HG02798 (cell line): ENCODE results near the gene CCDC69.

Experiments
- ATAC-seq: cut with Tn5 transposase; IDR thresholded peaks from one replicate; pipeline ENCODE4 v1.9.1; 2021; ENCODE audit warnings: mild to moderate bottlenecking; ENCODE audit not compliant: unreplicated experiment, poor library complexity

CCDC69 gene

DNA sequence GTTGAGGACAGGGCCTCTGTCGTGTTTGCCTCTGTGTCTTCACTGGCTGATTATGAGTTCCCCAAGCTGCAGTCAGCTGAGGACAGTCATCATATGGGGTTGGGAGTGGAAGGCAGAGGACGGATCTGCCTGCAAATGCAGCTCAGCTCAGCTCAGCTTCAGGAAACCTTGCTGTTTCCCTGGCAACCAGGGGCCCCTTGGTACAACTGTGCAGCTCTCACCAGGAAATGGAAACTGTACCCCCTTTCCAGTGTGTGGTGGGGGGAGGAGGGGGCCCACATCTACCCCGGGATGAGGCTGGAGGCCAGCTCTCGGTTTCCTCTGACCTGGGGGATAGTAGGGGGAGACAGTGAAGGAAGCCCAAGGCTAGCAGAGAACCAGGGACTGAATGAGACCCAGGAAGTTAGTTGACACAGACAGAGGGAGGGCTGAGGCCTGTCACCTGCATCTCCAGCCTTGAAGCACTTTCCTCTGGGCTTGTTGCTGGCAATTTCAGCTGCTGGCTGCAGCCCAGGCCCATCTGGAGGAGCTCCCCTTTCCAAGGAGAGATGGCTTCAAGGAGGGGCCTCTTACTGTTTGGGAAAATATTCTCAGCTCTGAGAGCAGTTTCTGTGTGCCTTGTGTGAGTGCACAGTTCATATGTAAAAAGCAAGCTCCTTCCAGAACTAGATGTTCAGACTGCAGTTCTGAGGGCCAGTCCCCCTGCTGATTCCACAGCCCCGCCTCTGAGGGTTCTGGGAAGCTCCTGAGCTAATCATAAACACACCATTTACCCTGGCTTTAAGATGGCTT lies 73.2 kb downstream of the CCDC69 start:
- ATAC-seq, result peak; percentile 43

DNA sequence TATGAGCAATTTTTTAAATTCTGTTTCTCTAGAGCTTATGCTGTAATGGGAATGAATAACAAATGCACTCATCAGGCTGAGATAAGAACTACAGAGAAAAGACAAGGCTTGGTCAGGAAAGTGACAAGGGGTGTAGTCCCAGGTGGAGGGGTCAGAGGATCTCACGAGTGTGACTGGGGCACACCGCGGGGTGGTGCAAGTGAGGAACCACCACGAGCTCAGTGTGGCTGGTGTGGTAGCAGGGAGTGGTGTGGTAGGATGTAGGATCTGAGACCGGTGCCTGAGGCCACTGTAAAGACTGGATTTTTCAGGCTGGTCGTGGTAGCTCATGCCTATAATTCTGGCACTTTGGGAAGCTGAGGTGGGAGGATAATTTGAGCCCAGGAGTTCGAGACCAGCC lies 75.3 kb downstream of the CCDC69 start:
- ATAC-seq, result no peak

DNA sequence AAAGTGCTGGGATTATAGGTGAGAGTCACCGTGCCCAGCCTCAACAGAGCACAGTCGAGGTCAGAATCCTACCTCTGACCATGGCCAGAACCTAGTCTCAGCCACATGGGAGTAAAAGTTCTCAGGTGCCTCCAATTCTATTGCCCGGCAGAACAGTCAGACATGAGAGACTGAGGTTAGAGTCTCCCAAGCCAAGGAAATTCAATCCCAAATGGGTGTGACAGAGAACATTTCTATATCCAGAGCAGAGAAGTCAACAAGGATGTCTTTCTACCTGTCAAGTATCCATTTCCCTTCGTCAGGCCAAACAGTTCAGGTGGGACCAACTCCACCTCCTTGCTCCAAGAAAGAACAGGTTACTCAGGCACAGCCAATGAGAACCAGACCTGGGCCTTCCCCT lies 76.9 kb downstream of the CCDC69 start:
- no peak for ATAC-seq

DNA sequence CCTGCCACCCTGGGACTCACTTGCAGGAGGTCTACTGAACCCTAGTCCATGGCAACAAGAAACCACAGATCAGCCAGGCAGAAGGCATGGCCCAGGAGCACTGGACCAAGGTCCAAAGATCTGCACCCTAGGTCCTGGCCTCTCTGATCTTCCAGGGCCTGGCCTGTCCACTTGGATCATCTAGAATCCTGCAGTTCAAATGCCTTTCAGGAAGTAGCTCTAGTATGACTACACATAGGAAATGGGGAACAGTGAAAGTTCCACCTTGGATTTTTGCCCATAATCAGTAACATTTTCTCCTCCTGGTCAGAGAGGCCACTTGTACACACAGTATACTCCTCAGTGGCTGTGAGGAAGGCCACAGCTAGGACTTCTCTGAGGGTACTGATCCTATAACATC lies 77.8 kb downstream of the CCDC69 start:
- no peak for ATAC-seq

DNA sequence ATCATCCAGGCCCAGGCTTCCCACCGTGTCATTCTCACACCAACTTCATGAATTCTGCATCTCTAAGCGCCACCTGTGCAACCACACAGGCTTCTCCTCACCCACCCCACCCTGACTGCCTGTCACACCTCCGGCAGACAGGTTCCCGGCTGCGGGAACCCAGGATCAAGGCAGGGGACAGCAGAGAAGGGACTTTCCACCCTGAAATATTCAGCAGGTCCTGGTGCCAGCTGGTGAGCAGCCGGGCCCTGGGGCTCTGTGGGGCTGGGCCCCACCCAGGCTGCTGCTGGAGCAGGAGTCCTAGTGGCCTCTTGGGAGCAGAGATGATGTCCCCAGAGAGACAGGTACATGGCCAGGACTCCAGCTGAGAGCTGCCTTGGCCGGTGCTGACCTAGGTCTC lies 79.0 kb downstream of the CCDC69 start:
- ATAC-seq, result peak; percentile 33

DNA sequence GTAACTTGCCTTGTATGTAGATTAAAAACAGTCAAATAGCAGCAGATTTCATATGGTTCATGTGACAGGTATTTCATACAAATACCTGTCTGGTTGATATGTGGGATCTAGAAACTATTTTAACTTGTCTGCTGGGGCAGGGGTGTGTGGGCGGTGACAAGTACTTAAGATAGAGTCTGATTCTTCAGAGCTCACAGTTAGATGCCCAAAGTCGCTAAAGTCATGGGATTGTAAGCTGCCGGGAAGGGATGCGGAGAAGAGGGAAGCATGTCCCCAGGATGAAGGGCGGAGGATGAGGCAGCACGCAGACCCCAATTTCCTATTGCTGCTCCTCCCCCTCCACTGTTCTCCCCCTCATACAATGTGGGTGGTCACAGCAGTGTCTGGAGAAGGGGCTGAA lies 79.6 kb downstream of the CCDC69 start:
- ATAC-seq, result no peak

DNA sequence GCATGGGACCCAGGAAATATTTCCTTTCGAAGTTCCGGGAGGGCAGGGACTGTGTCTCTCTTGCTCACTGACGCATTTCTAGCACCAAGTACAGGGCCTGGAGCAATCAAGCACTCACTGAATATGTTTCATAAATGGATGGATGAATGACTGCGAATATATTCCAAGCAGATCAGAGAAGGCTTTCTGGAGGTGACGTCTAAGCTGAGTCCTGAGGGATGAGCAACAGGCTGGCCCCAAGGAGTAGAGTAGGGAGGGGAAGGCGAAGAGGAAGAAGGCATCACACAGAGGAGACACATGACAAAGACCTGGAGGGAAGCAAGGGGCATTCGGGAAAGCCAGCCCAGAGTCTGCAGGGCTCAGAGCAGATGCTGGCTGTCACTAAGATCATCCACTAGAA lies 80.2 kb downstream of the CCDC69 start:
- ATAC-seq, result no peak

DNA sequence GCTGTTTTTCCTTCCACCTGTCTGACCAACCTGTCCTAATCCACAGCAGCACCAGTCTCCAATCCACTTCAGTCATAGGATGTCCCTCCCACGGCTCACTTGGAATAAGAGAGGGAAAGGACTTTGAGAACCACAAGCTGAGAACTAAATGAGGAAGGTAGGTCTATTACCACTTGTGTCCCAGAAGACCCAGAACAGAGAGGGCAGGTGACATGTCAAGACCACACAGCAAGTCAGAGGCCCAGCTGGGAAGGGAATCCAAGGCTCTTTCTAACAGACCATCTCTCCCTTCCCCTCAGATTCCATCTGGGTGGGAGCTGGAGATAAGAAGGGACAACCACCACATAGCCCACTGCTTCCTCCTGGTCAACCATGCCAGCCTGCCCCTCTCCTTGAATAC lies 81.0 kb downstream of the CCDC69 start:
- ATAC-seq, result no peak

DNA sequence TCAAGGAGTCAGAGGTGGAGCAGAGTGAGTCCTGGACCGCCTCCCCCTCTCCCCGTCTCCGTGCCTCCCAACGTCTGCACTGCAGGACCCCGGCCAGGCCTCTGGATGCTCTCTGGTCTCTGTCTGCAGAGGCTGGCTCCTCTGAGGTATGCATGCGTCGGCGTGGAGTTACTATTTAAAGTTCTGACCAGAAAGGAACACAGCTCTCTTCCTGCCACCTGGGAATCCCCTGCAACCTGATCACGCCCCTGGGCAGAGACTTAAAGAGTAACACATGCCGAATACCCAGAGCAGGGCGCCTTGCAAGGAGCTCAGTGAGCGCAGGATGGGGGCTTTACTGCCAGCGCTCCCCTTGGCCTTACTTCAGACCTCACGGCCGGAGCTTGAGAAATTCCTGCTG lies 82.4 kb downstream of the CCDC69 start:
- peak; percentile 88 for ATAC-seq

DNA sequence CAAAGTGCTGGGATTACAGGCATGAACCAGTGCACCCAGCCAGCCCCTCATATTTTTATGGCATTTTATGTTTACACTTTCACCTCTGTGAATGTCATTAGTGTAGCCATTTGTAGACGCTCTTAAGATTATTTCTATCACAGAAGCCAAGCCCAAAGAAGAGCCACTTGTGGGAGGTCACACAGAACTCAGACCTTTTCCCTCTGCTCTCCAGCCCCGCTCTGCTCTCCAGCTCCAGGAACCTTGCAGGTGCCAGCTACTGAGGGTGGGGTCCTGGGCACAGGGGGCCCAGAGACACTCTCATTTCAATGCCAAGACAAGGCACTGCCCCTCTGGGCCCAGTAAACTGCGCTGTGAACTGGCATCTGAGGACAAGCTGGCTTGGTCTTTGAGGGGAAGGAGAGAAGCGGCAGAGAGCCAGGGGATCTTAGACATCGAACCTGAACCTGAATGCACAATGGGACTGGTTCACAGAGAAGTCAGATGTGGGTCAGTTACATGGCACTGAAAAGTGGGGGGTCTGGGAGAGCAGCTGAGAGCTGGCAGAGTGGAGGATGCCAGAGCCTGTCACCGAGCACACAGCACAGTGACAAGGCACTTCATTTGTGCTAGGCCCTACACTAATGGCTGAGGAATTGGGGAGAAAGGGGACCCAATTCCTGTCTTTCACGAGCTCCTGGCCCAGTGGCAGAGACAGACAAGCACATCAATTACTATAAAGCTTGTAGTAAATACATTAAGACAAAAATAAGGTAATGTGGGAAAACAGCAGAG lies 83.0 kb downstream of the CCDC69 start:
- no peak for ATAC-seq

DNA sequence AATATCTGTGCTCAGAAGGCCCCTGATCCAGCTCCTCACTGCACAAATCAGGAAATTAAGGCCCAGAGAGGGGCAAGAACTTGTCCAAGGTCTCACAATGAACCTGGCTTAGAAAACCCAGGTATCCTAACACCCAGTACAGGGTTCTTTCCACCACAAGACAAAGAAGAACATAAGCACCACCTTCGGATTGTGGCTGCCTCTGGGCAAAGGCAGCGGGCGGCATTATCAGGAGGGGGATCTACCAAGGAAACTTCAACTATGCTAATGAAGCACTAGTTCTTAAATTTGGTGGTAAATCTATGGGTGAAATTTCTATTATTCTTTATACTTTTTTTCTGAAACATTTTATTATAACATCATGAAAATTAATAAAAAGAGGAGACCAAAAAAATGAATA lies 84.2 kb downstream of the CCDC69 start:
- ATAC-seq, result no peak

DNA sequence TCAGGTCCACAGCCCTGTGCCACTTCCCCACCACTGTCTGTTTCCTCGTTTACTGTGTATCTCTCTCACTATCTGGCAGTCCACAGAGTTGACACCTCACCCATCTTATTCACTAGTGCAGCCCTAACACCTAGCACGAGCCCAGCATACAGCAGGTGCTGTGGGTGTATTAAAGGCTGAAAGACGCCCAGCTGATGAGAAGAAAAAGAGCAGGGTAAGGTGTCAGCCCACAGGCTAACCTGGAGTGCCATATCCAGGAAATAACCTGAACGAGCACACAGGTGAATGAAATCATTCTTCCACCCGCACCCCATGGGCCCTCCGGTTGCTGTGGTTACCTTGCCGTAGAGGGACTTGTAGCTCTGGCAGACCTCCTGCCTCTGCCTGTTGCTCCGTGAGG lies 84.9 kb downstream of the CCDC69 start:
- ATAC-seq, result no peak

DNA sequence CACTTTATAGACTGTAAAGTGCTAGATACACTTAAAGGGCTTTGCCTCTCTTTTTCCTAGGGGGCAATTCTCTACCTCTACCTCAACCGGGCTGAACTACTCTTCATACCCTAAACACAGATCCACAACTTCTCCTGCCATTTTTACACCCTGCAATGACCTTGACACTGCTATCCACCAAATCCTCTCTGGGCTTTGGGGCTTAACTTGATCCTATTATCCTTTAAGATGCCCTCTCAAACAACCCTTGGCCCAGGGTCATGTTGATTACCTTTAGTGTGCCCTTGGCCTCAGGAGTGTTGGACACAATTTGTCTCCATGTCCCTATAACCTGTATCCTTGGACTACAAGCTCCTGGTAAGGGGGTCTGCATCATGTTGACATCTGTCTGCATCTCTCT lies 85.8 kb downstream of the CCDC69 start:
- no peak for ATAC-seq

DNA sequence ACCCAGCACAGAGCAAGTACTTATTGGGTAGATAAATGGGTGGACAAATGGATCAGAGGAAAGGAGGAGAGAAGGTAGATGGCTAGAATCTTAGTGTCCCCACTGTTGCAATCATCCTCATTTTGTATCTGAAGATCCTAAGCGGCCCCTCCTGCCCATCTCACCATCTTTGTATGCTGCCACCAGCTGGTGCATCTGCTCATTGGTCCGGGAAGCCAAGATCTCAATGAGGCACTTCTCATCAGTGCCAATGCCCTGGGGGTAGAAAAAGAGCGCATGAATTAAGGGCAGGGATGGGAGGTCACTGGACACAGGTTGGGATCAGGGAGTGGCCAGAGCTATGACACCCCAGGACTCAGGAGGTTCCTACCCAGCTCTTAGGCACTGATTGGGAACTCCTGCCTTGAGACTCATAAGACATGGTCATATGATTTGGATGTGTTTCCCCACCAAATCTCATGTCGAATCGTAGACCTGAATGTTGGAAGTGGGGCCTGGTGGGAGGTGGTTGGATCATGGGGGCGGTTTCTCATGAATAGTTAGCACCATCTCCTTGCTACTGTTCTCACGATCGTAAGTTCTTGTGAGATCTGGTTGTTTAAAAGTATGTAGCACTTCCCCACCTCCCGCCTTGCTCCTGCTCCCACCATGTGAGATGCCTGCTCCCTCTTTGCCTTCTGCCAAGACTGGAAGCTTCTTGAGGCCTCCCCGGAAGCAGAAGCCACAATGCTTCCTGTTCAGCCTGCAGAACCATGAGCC lies 86.6 kb downstream of the CCDC69 start:
- no peak for ATAC-seq

DNA sequence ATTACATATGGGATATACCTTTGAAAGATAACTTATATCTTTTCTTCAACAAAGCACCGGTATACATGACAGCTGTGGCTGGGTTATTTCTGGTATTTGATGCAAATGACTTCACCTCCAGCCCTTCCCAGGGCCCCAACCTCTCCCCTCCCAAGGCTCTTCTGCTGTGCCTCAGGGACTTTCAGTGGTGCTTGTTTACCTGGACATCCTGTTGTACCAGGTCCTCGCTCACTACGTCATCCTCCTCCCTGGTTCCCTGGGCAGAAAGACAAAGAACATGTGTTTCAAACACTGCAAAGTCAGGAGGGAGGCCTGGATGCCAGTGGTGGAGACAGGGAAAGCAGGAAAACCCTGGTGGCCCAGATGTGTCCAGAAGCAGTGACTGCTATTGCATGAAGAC lies 89.7 kb downstream of the CCDC69 start:
- peak; percentile 81 for ATAC-seq

DNA sequence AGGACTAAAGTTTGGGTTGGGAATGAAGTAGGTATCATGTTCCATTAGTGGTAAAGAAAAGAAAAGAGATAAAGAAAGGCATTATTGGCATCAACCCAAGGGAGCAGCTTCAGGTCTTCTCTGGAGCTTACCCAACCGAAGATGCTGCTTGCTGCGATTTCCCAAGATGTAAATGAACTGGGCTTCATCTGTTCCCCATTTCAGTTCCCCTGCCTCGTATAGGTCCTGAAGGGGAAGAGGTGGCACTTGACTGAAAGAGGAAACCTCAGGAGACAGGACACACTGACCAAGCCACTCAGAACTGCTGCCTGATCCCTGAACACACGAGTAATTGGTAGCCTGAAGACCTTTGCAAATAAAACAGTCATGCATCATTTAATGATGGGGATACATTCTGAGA lies 90.9 kb downstream of the CCDC69 start:
- ATAC-seq, result no peak
